Left lobe of liver (tissue), 2 donors: ENCODE results near the gene NOC4L. TPM values are rescaled to one million over a fixed set of nuclear protein-coding genes. Genes with fewer than 3 reads are reported as not detected.
A peak's percentile ranks its signal among the peaks of the same experiment; 100 is the strongest.
"Not testable (repeated sequence)": the region's sequence is repeated elsewhere in the genome, so short reads cannot be mapped to it uniquely, and the experiment has no call there.

Experiments used
- ATAC-seq: fragments of 200-7000 bp; cut with Tn5 transposase; one replicate; pipeline ENCODE4 v1.9.1; 2020; ENCODE audit warnings: mild to moderate bottlenecking, moderate library complexity
- DNase-seq: peaks from one replicate; pipeline ENCODE4 v3.0.0-alpha.2; 2020; ENCODE audit warnings: low spot score
- total RNA-seq: library from RNA; stranded (reverse); gene quantifications from one replicate; pipeline ENCODE4 v1.2.1, GENCODE V29; 2021
- donor health status: DM: no; HTN: no; CAD: no; lungs with moderate emphysema.
- donor health status: DM: no; HTN: yes; CAD: no.

The NOC4L gene
- total RNA-seq, 1 donor from 2014 or later: 9.9 TPM

GRCh38 chr12:132123970-132124765 is 20.1 kb upstream of the NOC4L start:
- no peak for DNase-seq

GRCh38 chr12:132124766-132125425 is 19.4 kb upstream of the NOC4L start:
- peak; percentile 16 for ATAC-seq
- DNase-seq: no peak

More at GRCh38 chr12:132123970-132124765, 20.1 kb upstream of the NOC4L start:
- no peak for ATAC-seq

GRCh38 chr12:132125736-132126135 is 18.5 kb upstream of the NOC4L start:
- ATAC-seq: no peak
- DNase-seq: no peak

- DNase-seq: no peak
- no peak for ATAC-seq
Measured at GRCh38 chr12:132127041-132127440, 17.2 kb upstream of the NOC4L start.

- no peak for DNase-seq
- ATAC-seq: no peak
Measured at GRCh38 chr12:132129007-132129406, 15.2 kb upstream of the NOC4L start.

GRCh38 chr12:132130690-132131089 is 13.6 kb upstream of the NOC4L start:
- DNase-seq: no peak
- no peak for ATAC-seq

- DNase-seq (no peak), ATAC-seq (no peak)
Measured at GRCh38 chr12:132131229-132131628, 13.0 kb upstream of the NOC4L start.

GRCh38 chr12:132131952-132132351 is 12.3 kb upstream of the NOC4L start:
- no peak for ATAC-seq
- no peak for DNase-seq

GRCh38 chr12:132132609-132133430 is 11.4 kb upstream of the NOC4L start:
- DNase-seq (no peak), ATAC-seq (peak; percentile 21)

GRCh38 chr12:132133952-132134652 is 10.2 kb upstream of the NOC4L start:
- peak; percentile 49 for DNase-seq
- ATAC-seq: peak; percentile 36

- not testable (repeated sequence) for ATAC-seq
Measured at GRCh38 chr12:132134653-132135183, 9.5 kb upstream of the NOC4L start.

GRCh38 chr12:132136226-132136625 is 8.0 kb upstream of the NOC4L start:
- DNase-seq, ATAC-seq: not testable (repeated sequence)

More at GRCh38 chr12:132134653-132135183, 9.5 kb upstream of the NOC4L start:
- DNase-seq: not testable (repeated sequence)

- ATAC-seq (no peak), DNase-seq (no peak)
Measured at GRCh38 chr12:132137483-132138125, 6.7 kb upstream of the NOC4L start.

- ATAC-seq (no peak), DNase-seq (no peak)
Measured at GRCh38 chr12:132138941-132139871, 5.1 kb upstream of the NOC4L start.

- DNase-seq: no peak
- no peak for ATAC-seq
Measured at GRCh38 chr12:132139912-132140311, 4.3 kb upstream of the NOC4L start.

GRCh38 chr12:132140501-132140900 is 3.8 kb upstream of the NOC4L start:
- no peak for DNase-seq
- no peak for ATAC-seq

GRCh38 chr12:132140918-132141841 is 3.1 kb upstream of the NOC4L start:
- ATAC-seq (no peak), DNase-seq (no peak)
